ENCODE results near the gene ABT1. TPM values are rescaled to one million over a fixed set of nuclear protein-coding genes. Genes with fewer than 3 reads are reported as not detected.

Gene ABT1
- total and polyA plus RNA-seq, 4 experiments from 2014 or later: 33.5 to 63.9 (median 42.4) TPM

DNA sequence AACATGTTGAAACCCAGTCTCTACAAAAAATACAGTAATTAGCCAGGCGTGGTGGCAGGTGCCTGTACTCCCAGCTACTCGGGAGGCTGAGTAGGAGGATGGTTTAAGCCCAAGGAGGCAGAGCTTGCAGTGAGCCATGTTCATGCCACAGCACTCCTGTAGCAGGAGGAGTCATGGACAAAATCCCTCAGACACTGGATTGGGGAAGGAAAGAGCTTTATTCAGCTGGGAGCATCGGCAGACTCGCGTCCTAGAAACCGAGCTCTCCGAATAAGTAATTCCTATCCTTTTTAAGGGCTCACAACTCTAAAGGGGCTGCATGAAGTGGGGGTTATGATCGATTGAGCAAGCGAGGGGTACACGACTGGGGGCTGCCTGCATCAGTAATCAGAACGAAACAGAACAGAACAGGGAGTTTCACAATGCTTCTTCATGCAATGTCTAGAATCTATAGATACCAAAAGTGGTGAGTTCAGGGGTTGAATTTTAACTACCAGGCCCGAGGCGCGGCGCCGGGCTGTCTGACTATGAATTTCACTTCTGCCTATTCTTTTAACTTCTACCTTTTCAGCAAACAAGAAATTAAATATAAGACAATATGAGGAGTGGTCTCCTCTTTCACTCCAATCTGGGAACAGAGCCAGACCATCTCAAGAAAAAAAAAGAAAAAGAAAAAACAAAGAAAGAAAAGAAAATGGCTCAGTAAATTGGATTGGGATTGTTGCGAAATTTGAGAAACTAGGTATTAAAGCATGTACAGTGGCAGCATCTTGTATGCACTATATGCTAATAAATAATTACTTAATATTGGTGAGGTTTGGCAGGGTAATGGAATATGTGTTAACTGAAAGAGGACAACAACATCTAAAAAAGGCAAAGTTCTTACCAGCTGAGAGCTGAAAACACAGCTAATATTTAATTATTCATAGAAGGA is 35.0 kb upstream of the ABT1 start:
- CTCF ChIA-PET (ENCODE audit: partially characterized antibody): interaction anchor here (0.5 to 1.9 kb wide), 4 partner anchors 10 to 1308 kb away, joined by 3 to 6 read pairs (median 4); no protein-coding TSS in a partner anchor

DNA sequence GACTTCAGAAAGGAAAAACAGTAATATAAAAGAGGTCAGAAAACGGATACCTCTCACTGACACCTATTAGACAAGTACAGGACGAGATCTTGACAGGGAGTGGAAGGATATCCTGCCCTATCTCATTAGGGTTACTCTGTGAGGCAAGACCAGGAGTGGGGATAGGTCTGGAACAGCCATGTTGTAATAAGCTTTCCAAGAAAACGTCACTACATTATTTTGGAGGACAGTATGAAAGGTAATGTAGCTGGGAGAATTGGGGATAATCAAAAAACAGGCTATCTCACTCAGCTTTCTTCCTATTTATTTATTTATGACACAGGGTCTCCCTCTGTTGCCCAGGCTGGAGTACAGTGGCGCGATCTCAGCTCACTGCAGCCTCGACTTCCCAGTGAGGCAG is 33.3 kb upstream of the ABT1 start:
- H3K27ac ChIP-seq (ENCODE audit: low read depth, low read length): no peak overlapping the region
- no peaks in the 10 kb centered on the region for H3K27me3 ChIP-seq (ENCODE audit: insufficient read depth, low read length)
- no peaks in the 10 kb centered on the region for H3K36me3 ChIP-seq (ENCODE audit: insufficient read depth, low read length)
- ChIA-PET CTCF (ENCODE audit: partially characterized antibody) (interaction anchor here (1.2 to 2.3 kb wide), 2 partner anchors 8 to 11 kb away, joined by 3 to 5 read pairs; no protein-coding TSS in a partner anchor), POLR2A (ENCODE audit: partially characterized antibody) (interaction anchor here (0.6 to 2.3 kb wide), 3 partner anchors 10 to 391 kb away, joined by 3 to 8 read pairs (median 6); no protein-coding TSS in a partner anchor)
- no peaks in the 10 kb centered on the region for H3K4me1 ChIP-seq (ENCODE audit: insufficient read depth, low read length)
- no peak overlapping the region for H3K4me3 Mint-ChIP-seq
- intact Hi-C loops (cut with micrococcal nuclease): no loop called here
- H3K36me3 Mint-ChIP-seq: peaks cover 0 to 4% of the 10 kb centered on the region in 2 donors
- H3K4me1 Mint-ChIP-seq: peaks cover 1 to 6% (median 2%) of the 10 kb centered on the region in 4 donors
- no peaks in the 10 kb centered on the region for H3K9me3 ChIP-seq (ENCODE audit: control insufficient read depth in 1 of 2, low read length in 2 of 2)
- no peak overlapping the region for H3K4me3 ChIP-seq (ENCODE audit: low read length in 2 of 2)
- peaks cover 0 to 1% of the 10 kb centered on the region in 2 donors for H3K27me3 Mint-ChIP-seq
- H3K27ac Mint-ChIP-seq: peak overlapping the region in 1 of 7 donors; percentile 74
- no peak for DNase-seq
- H3K9me3 Mint-ChIP-seq: peaks cover 0 to 2% (median 1%) of the 10 kb centered on the region in 8 donors

More for the DNA sequence above, 35.0 kb upstream of the ABT1 start:
- H3K9me3 Mint-ChIP-seq: no peaks in the 10 kb centered on the region
- Histone ChIP-seq H3K4me3 (ENCODE audit: low read length in 2 of 2) (no peak overlapping the region), H3K27ac (ENCODE audit: low read depth, low read length) (no peak overlapping the region), H3K4me1 (ENCODE audit: insufficient read depth, low read length) (no peaks in the 10 kb centered on the region), H3K9me3 (ENCODE audit: control insufficient read depth in 1 of 2, low read length in 2 of 2) (no peaks in the 10 kb centered on the region), H3K36me3 (ENCODE audit: insufficient read depth, low read length) (no peaks in the 10 kb centered on the region), H3K27me3 (ENCODE audit: insufficient read depth, low read length) (no peaks in the 10 kb centered on the region)
- H3K4me3 Mint-ChIP-seq: no peak overlapping the region
- intact Hi-C loops (cut with micrococcal nuclease): no loop called here
- no peak for DNase-seq
- no peaks in the 10 kb centered on the region for H3K27me3 Mint-ChIP-seq
- peaks cover 0 to 6% (median 3%) of the 10 kb centered on the region in 4 donors for H3K4me1 Mint-ChIP-seq
- POLR2A ChIA-PET (ENCODE audit: partially characterized antibody): interaction anchor here (1.0 to 1.2 kb wide), 2 partner anchors 9 to 24 kb away, joined by 3 to 4 read pairs; partner anchors contain the start of gene HMGN4
- H3K36me3 Mint-ChIP-seq: no peaks in the 10 kb centered on the region
- no peak overlapping the region for H3K27ac Mint-ChIP-seq

DNA sequence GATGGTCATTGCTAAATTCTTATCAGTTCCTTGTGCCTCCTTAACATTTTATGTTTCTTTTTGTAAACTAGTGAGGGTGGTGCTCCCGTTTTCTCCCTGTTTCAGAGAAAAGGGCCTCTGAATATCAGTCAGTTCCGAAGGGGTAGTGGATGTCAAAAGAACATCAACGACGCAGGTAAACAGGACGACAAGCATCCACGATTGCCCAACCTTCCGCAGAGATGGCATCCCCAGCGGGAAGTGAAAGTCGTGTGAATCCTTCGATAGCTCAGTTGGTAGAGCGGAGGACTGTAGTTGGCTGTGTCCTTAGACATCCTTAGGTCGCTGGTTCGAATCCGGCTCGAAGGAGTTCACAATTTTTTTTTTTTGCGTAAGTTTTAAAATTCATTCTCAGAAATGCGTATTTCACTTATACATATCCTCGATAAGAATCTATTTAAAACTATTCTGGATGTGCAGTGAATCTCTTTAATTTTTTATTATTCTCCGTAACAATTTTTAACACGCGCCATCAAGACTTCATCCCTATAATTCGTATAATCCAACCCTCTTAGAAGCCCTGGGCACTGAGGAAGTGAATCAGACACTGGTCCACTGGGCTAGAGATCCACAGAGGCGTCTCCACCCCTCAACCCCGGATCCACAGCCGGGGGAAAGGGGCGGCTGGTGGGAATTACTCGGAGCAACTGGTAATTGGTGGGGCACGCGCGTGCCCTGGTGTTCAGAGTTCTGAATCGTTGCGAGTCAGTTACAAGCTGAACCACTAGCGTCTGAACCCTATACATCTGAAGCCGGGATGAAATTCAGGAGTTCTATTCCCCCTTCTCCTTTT is 27.9 kb upstream of the ABT1 start:
- Mint-ChIP-seq H3K4me3 (peak overlapping the region; percentile 94 to 99 (median 96)), H3K4me1 (peaks cover 17 to 34% (median 23%) of the 10 kb centered on the region in 4 donors), H3K9me3 (peaks cover 0 to 17% (median 4%) of the 10 kb centered on the region in 8 donors), H3K36me3 (peaks cover 0 to 20% of the 10 kb centered on the region in 2 donors), H3K27ac (peak overlapping the region; percentile 92 to 100 (median 98)), H3K27me3 (peaks cover 0 to 10% of the 10 kb centered on the region in 2 donors)
- peak; percentile 96 to 98 (median 97) for DNase-seq
- CTCF ChIA-PET (ENCODE audit: partially characterized antibody): interaction anchor here (0.6 to 6.2 kb wide), 26 partner anchors 8 to 578 kb away, joined by 3 to 72 read pairs (median 4); a partner anchor contains a TSS
- intact Hi-C loops (cut with micrococcal nuclease): loop anchor here (1.0 to 5.0 kb wide), 9 partner anchors 15 to 394 kb away; partner anchors contain the start of genes BTN3A2 and HMGN4
- H3K4me1 ChIP-seq (ENCODE audit: insufficient read depth, low read length): peaks cover 9% of the 10 kb centered on the region
- peak overlapping the region; percentile 62 for H3K27ac ChIP-seq (ENCODE audit: low read depth, low read length)
- H3K4me3 ChIP-seq (ENCODE audit: low read length in 2 of 2): peak overlapping the region; percentile 74 to 82
- POLR2A ChIA-PET (ENCODE audit: partially characterized antibody): interaction anchor here (0.6 to 6.0 kb wide), 45 partner anchors 8 to 564 kb away, joined by 3 to 92 read pairs (median 5); partner anchors contain the start of gene HMGN4
- H3K27me3 ChIP-seq (ENCODE audit: insufficient read depth, low read length): no peaks in the 10 kb centered on the region
- no peaks in the 10 kb centered on the region for H3K9me3 ChIP-seq (ENCODE audit: control insufficient read depth in 1 of 2, low read length in 2 of 2)
- no peaks in the 10 kb centered on the region for H3K36me3 ChIP-seq (ENCODE audit: insufficient read depth, low read length)

DNA sequence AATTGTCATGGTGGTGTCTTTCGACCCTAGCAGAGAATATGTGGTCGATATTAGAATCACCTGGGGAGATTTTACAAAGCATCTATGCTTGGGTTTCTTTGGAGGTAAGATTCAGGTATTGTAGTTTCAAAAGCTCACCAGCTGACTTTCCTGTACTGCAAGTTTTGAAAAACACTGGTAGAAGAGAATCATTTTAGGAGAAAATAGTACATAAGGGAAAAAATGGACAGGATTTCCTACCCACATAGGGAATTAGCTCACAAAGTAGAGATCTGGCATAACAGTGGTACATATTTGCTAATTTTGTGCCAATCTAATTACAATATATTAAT is 27.4 kb upstream of the ABT1 start:
- peak overlapping the region; percentile 74 to 82 for H3K4me3 ChIP-seq (ENCODE audit: low read length in 2 of 2)
- H3K36me3 Mint-ChIP-seq: peaks cover 0 to 20% of the 10 kb centered on the region in 2 donors
- H3K27ac ChIP-seq (ENCODE audit: low read depth, low read length): no peak overlapping the region
- H3K4me3 Mint-ChIP-seq: peak overlapping the region; percentile 94 to 99 (median 96)
- H3K27me3 ChIP-seq (ENCODE audit: insufficient read depth, low read length): no peaks in the 10 kb centered on the region
- peaks cover 9% of the 10 kb centered on the region for H3K4me1 ChIP-seq (ENCODE audit: insufficient read depth, low read length)
- POLR2A ChIA-PET (ENCODE audit: partially characterized antibody): interaction anchor here (0.8 to 6.0 kb wide), 37 partner anchors 8 to 412 kb away, joined by 3 to 92 read pairs (median 5); partner anchors contain the start of gene HMGN4
- peaks cover 17 to 34% (median 23%) of the 10 kb centered on the region in 4 donors for H3K4me1 Mint-ChIP-seq
- CTCF ChIA-PET (ENCODE audit: partially characterized antibody): interaction anchor here (0.7 to 6.2 kb wide), 23 partner anchors 9 to 395 kb away, joined by 3 to 72 read pairs (median 5); a partner anchor contains a TSS
- H3K9me3 Mint-ChIP-seq: peaks cover 0 to 17% (median 4%) of the 10 kb centered on the region in 8 donors
- intact Hi-C loops (cut with micrococcal nuclease): loop anchor here (1.0 to 5.0 kb wide), 3 partner anchors 204 to 395 kb away; partner anchors contain the start of gene BTN3A2
- no peak for DNase-seq
- peaks cover 0 to 10% of the 10 kb centered on the region in 2 donors for H3K27me3 Mint-ChIP-seq
- no peaks in the 10 kb centered on the region for H3K36me3 ChIP-seq (ENCODE audit: insufficient read depth, low read length)
- no peaks in the 10 kb centered on the region for H3K9me3 ChIP-seq (ENCODE audit: control insufficient read depth in 1 of 2, low read length in 2 of 2)
- peak overlapping the region; percentile 92 to 100 (median 98) for H3K27ac Mint-ChIP-seq

DNA sequence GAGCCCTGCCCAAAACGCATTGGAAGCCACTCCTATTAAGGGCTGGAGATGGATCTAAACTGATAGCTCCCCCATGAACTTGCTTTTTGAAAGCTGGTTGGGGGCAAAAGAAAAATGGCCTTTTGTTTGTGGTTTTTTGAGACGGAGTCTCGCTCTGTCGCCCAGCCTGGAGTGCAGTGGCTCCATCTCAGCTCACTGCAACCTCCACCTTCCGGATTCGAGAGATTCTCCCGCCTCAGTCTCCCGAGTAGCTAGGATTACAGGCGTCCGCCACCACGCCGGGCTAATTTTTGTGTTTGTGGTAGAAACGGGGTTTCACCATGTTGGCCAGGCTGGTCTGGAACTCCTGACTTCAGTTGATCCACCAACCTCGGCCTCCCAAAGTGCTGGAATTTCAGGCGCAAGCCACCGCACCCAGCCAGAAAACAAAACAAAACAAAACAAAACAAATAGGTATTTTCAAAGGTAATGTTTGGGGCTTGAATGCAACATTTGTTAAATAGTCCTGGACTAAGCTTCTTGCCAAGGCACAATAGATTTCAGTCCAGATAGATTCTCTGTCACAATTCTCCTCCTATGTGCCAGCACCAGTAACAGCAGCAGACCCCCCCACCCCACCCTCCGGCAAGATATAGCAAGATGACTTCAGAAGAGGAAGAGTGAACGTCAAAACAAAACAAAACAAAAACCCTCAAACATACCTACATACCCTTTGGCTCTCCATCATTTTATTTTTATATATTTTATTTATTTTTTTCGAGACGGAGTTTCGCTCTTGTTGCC is 26.5 kb upstream of the ABT1 start:
- intact Hi-C loops (cut with micrococcal nuclease): no loop called here
- no peaks in the 10 kb centered on the region for H3K27me3 ChIP-seq (ENCODE audit: insufficient read depth, low read length)
- H3K27ac Mint-ChIP-seq: peak overlapping the region in 2 of 7 donors; percentile 61 to 100
- ChIA-PET POLR2A (ENCODE audit: partially characterized antibody) (interaction anchor here (0.7 to 6.0 kb wide), 28 partner anchors 7 to 550 kb away, joined by 3 to 92 read pairs (median 6); partner anchors contain the start of gene HMGN4), CTCF (ENCODE audit: partially characterized antibody) (interaction anchor here (0.8 to 6.2 kb wide), 18 partner anchors 9 to 396 kb away, joined by 3 to 72 read pairs (median 7); a partner anchor contains a TSS)
- peaks cover 0 to 10% of the 10 kb centered on the region in 2 donors for H3K27me3 Mint-ChIP-seq
- no peak overlapping the region for H3K4me3 ChIP-seq (ENCODE audit: low read length in 2 of 2)
- no peak overlapping the region for H3K27ac ChIP-seq (ENCODE audit: low read depth, low read length)
- H3K9me3 ChIP-seq (ENCODE audit: control insufficient read depth in 1 of 2, low read length in 2 of 2): no peaks in the 10 kb centered on the region
- H3K9me3 Mint-ChIP-seq: peaks cover 0 to 17% (median 4%) of the 10 kb centered on the region in 8 donors
- H3K4me3 Mint-ChIP-seq: peak overlapping the region in 1 of 8 donors; percentile 95
- H3K4me1 Mint-ChIP-seq: peaks cover 17 to 34% (median 23%) of the 10 kb centered on the region in 4 donors
- DNase-seq: no peak
- no peaks in the 10 kb centered on the region for H3K36me3 ChIP-seq (ENCODE audit: insufficient read depth, low read length)
- H3K36me3 Mint-ChIP-seq: peaks cover 0 to 20% of the 10 kb centered on the region in 2 donors
- peaks cover 9% of the 10 kb centered on the region for H3K4me1 ChIP-seq (ENCODE audit: insufficient read depth, low read length)

All from CD4-positive, alpha-beta memory T cell (primary cell).